ENCODE results near the gene DMRT2.

DNA sequence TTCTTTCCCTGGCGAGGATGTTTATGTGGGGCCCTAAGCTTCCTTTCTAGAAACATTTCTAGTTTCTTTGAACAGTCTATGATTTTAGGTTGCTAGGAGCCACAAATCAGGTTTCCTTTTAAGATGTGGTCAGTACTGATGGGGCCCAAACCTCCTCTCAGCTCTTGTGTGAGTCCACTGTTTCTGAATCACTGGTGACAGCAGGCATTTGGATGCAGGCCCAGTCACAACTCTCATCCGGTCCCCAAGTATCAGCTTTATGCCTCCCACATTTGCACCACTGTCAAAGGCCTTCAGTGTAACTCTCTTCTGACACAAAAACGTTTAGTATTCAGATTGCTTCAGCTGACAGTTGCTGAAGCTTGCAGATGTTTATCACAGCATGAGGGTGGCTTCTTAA, 7.8 kb downstream of the DMRT2 start:
- TF ChIP-seq TAF1 (IDR thresholded peaks at IDR 0.05; ENCODE audit: borderline replicate concordance, low read depth, low read length) (no peak), POLR2A (IDR thresholded peaks at IDR 0.05; ENCODE audit: low read depth, low read length) (no peak)
